Stimulated activated CD4-positive, alpha-beta T cell treated with anti-CD3 and anti-CD28 coated beads, TNF-alpha, amount 100 ng/mL, for 4 hours (primary cell): ENCODE measurements around the gene VWF.
A peak's percentile ranks its signal among the peaks of the same experiment; 100 is the strongest.
"Not testable (repeated sequence)": the region's sequence is repeated elsewhere in the genome, so short reads cannot be mapped to it uniquely, and the experiment has no call there.

ENCODE experiments used
- DNase-seq, 3 experiments: peaks; one replicate each; pipeline ENCODE4 v3.0.0-alpha.2; 2020; ENCODE audit warnings: low read depth in 3 of 3

Gene VWF

DNA sequence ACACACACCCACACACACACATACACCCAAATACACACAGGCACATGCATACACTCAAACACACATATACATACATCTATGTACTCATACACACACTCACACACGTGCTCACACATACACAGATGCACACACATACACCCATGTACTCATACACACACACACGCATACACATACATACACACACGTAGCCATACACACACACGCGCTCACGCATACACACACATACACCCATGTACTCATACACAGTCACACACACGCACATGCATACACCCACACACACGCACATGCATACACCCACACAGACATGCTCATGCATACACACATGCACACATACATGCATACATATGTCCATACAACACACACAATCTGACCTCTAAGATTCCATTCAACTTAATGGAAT lies 91.7 kb downstream of the VWF start:
- no peak for DNase-seq

- DNase-seq = no peak
Measured at GRCh38 chr12:6031001-6031400, 93.5 kb downstream of the VWF start.

DNA sequence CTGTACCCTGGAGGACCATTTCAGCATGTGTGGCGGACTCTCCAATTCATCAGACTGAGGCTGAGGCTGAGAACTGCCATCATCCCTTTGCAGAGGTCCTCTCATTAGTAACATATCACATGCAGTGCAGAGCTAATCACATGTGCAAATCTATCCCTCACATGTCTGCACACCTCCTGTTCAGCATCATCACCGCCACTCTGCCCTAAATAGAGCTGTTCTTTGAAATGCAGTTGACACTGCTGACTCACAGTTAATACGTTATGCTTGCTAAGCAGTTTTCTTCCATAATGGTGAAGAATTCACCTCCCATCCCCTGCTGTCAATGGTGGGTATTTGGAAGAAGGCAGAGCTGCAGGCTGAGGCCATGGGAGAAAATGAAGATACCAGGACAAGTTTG lies 94.4 kb downstream of the VWF start:
- no peak for DNase-seq

- DNase-seq = no peak
Measured at GRCh38 chr12:6029401-6029800, 95.1 kb downstream of the VWF start.

GRCh38 chr12:6026998-6027397 lies 97.5 kb downstream of the VWF start:
- DNase-seq = no peak

- not testable (repeated sequence) for DNase-seq
Measured at GRCh38 chr12:6025703-6026298, 98.7 kb downstream of the VWF start.

DNA sequence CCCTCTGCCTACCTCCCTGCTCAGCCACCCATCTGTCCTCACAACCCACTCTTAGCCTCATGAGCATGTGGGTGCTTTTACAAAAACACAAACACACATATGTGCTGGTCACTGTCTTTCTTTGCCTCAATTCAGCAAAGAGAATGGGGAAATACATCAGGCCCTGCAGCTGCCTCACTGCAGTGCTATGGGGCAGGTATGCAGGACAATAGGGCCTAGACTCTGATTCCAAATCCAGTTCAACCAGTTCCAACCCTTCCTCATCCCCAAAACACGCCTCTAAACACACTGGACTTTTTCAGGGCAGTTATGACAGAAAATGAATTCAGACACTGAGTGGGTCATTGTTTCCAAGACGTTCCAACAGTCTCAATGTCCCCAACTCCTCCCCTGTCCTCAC lies 100.4 kb downstream of the VWF start:
- DNase-seq = not testable (repeated sequence)

GRCh38 chr12:6020930-6021329 lies 103.5 kb downstream of the VWF start:
- no peak for DNase-seq

- not testable (repeated sequence) for DNase-seq
Measured at GRCh38 chr12:6020511-6020910, 104.0 kb downstream of the VWF start.

GRCh38 chr12:6019256-6019655 lies 105.2 kb downstream of the VWF start:
- DNase-seq = not testable (repeated sequence)

DNA sequence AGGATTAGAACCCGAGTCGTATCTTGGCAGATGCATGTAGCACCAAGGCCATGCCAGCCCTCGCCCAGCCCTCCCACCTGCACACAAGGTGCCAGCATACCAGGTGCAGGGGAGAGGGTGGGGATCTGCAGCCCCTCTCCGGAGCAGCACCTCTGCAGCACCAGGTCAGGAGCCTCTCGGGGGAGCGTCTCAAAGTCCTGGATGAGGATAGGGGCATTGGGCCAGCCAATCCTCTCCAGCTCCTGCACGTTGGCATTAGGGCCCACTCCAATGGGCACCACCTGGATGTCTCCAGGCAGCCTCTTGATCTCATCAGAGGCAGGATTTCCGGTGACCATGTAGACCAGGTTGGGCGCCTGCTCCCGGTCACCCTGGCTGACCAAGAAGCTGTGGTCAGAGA lies 106.2 kb downstream of the VWF start:
- DNase-seq = no peak

GRCh38 chr12:6016756-6017155 lies 107.7 kb downstream of the VWF start:
- no peak for DNase-seq

GRCh38 chr12:6016004-6016403 lies 108.5 kb downstream of the VWF start:
- DNase-seq = not testable (repeated sequence)

- not testable (repeated sequence) for DNase-seq
Measured at GRCh38 chr12:6015271-6015670, 109.2 kb downstream of the VWF start.

DNA sequence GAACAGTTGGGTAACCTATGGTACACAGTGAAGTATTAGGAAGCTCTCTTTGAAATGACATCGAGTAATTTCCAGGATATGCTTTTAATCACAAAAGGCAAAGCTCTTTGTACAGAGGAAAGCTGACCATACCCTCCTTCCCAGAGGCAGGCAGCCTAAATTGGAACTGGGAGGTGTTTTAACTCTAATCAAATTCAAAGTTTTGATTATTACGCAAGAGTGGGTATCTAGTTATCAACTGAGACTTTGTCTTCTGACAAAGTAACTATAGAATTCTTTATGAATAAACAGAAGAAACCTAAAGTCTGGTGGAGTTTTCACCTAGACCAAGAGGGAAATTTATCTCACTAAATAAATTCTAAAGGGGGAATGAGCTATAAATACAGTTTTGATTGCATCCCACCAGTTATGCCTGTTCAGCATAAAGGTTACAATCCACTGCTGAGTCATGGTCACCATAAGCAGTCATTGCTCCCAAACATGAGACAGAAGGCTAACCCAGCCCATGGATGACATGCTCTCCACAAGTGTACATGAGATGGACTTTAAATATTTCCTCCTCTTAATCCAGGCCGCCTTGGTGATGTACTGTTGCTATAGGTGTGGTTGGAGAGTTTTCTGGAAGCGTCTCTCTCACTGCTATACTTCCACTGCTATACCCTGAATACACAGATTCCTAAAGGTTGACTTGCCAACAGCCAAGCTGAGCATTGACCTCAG lies 113.7 kb downstream of the VWF start:
- DNase-seq = not testable (repeated sequence)

- no peak for DNase-seq
Measured at GRCh38 chr12:5997260-5997659, 127.2 kb downstream of the VWF start.

- DNase-seq = no peak
Measured at GRCh38 chr12:5996459-5996858, 128.0 kb downstream of the VWF start.

- no peak for DNase-seq
Measured at GRCh38 chr12:5989621-5990020, 134.8 kb downstream of the VWF start.

DNA sequence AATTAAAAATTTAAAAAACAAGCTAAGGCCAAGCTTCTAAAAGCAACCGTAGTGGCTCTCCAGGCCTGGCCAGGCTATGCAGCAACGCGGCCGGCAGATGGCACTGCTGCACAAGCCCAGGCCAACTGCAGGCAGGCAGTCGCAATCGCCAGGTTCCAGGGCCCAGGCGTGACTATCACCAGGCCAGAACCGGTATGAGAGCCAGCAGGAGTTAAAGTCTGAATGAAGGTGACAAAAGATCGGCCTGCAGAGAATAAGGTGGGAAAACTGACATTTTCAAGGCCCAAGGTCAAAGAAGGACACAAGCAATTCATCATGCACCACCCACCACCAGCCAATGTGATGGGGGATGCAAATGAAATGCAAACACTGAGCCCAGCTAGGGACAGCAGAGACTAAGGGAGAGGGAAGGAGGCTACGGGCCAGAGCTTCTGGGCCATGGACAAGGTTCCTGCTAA lies 135.8 kb downstream of the VWF start:
- DNase-seq = peak; percentile 36 to 60 (median 46)

DNA sequence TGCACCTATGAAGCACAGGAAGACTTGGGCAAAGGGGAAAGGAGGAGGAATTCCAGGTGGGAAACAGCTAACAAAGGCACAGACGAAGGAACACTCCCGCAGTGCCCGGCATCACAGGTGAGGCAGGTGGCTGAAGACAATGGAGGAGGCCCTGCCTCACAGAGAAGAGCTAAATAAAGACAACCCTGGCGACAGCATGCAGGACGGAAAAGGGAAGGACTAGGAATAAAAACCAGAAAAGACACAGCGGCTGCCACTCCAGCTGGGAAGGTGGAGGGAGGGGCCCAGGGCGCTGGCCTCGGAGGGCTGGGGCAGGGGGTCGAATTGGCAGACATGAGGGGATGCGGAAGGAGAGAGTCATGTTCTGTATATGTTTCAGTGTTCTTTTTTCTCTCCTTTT lies 136.4 kb downstream of the VWF start:
- no peak for DNase-seq

DNA sequence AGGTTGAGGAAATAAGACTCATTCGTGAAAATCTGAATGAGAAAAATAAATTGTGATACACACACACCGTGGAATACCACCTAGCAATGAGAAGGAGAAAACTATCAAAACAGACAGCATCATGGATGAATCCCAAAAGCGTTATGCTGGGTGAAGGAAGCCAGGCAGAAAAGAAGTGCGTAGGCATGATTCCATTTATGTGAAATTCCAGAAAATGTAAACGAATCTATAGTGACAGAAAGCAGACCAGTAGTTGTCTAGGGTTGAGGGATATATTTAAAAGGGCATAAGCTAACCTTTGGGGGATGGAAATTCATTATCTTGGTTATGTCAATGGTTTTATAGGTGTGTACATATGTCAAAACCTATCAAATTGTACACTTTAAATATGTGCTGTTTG lies 136.9 kb downstream of the VWF start:
- no peak for DNase-seq

- no peak for DNase-seq
Measured at GRCh38 chr12:5985471-5985870, 139.0 kb downstream of the VWF start.

DNA sequence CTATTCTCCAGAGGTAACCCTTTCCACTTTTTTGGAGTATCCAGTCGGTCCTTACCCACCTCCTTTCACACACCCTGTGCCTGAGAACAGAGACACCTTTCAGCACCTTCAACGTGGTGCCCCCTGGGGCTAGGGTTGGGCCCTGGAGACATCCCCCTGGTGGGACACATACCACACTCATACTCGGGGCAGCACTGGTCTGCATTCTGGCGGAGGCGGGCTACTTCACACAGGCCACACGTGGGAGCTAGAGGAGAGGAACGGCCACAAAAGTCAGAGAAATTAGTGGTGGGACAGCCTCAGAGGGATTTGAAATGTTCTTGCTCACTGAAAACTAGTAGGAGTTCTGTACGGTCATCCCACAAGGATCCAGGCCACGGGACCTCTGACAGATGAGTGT lies 139.6 kb downstream of the VWF start:
- DNase-seq = no peak

DNA sequence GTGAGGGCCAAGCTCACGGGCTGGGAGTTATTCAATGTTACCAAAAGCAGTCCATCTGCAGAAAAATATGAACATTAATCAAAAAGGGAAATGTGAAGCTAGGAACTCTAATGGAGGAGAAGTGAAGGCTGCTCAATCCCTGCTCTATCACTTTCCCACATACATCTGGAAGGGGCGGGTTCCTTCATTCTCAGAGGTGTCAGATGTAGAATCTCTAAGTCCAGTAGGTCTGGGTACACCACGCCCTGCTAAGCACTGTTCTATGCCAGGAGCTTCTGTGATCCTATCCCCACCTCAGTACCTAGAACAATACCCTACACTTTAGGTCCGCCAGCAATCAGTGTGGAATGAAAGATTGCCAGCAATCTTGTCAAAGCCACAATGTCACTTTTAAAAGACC lies 142.4 kb downstream of the VWF start:
- DNase-seq = no peak
